Sigmoid colon (tissue), 7 donors: ENCODE results near the gene LRIT2. TPM values are rescaled to one million over a fixed set of nuclear protein-coding genes. Genes with fewer than 3 reads are reported as not detected.

Source experiments
- DNase-seq: peaks from one replicate; pipeline ENCODE4 v3.0.0-alpha.2; 2019
- H3K27ac ChIP-seq, 4 donors: fragments of 200-600 bp; sonication (generic); one replicate each; pipeline ENCODE4 v1.5.1; 2016 to 2019; ENCODE audit warnings: mild to moderate bottlenecking in 1 of 4
- H3K27me3 ChIP-seq, 3 donors: fragments of 200-600 bp; sonication (generic); one replicate each; pipeline ENCODE4 v1.5.1; 2019; ENCODE audit warnings: mild to moderate bottlenecking in 1 of 3
- H3K36me3 ChIP-seq, 4 donors: fragments of 200-600 bp; sonication (generic); one replicate each; pipeline ENCODE4 v1.5.1; 2016 to 2019
- H3K4me1 ChIP-seq, 4 donors: fragments of 200-600 bp; sonication (generic); one replicate each; pipeline ENCODE4 v1.5.1; 2017 to 2019
- H3K4me3 ChIP-seq, 4 donors: fragments of 200-600 bp; sonication (generic); one replicate each; pipeline ENCODE4 v1.5.1; 2017 to 2019; ENCODE audit warnings: mild to moderate bottlenecking in 2 of 4, moderate library complexity in 1 of 4
- H3K9me3 ChIP-seq, 4 donors: fragments of 200-600 bp in 3 of 4; sonication (generic) in 3 of 4; one replicate each; pipeline versions ENCODE4 v1.5.1 to v1.6.1; 2013 to 2019
- CTCF ChIP-seq, 4 experiments: fragments of 450-650 bp in 3 of 4; fragments of 200-600 bp in 1 of 4; IDR thresholded peaks; one replicate each; pipeline ENCODE4 v1.5.1; 2016 to 2019; ENCODE audit warnings: antibody characterized with exemption in 4 of 4, mild to moderate bottlenecking in 3 of 4, moderate library complexity in 2 of 4
- EP300 ChIP-seq, 4 donors: sonication (generic); formaldehyde crosslinking; IDR thresholded peaks; one replicate each; pipeline ENCODE4 v1.6.1; 2017; ENCODE audit warnings: antibody characterized with exemption in 4 of 4
- POLR2A ChIP-seq, 2 donors: fragments of 450-650 bp; IDR thresholded peaks; one replicate each; pipeline ENCODE4 v1.6.1; 2016; ENCODE audit warnings: antibody characterized with exemption in 2 of 2, mild to moderate bottlenecking in 2 of 2, moderate library complexity in 2 of 2
- POLR2AphosphoS5 ChIP-seq, 4 donors: sonication (generic); formaldehyde crosslinking; IDR thresholded peaks; one replicate each; pipeline ENCODE4 v1.6.1; 2017; ENCODE audit warnings: antibody characterized with exemption in 4 of 4
- WGBS, 2 donors: extraction: QIAGEN DNeasy Blood & Tissue Kit; methylation state at CpG; one replicate each; pipeline ENCODE4 v1.1.7; 2013; 5-methylcytosine and 5-hydroxymethylcytosine counted together
- intact Hi-C: fragments of 100-400 bp; cut with DNase I; formaldehyde crosslinking; loops from one replicate; pipeline ENCODE4 v1.15.1; 2023
- polyA plus RNA-seq, 3 donors: library from polyadenylated mRNA; stranded (reverse); fragments of 200-250 nt; gene quantifications; one replicate each; pipeline ENCODE4 v1.2.3, GENCODE V29; 2013
- total RNA-seq, 4 donors: library from RNA; depleted of rRNA; stranded (reverse); fragments of >200 nt; gene quantifications; one replicate each; pipeline ENCODE4 v1.1.0, GENCODE V29; 2016
- donor health status: healthy with polysubstance abuse.
- donor health status: Bipolar disorder and iron deficiency.
- donor health status: healthy.

LRIT2 gene
- total and polyA plus RNA-seq, 7 donors, result 0.03 TPM; not detected in 6

GRCh38 chr10:84262190-84262956, 37.0 kb upstream of the LRIT2 start:
- TF ChIP-seq EP300 (IDR thresholded peaks at IDR 0.05), result no peak
- no peak for TF ChIP-seq POLR2AphosphoS5 (IDR thresholded peaks at IDR 0.05)
- TF ChIP-seq CTCF (IDR thresholded peaks at IDR 0.05), result no peak
- TF ChIP-seq POLR2A (IDR thresholded peaks at IDR 0.05), result no peak
- H3K9me3 ChIP-seq, result no peaks in the 10 kb centered on the region
- no peak overlapping the region for H3K27ac ChIP-seq
- no peak overlapping the region for H3K4me3 ChIP-seq
- no peaks in the 10 kb centered on the region for H3K4me1 ChIP-seq
- WGBS, 2 donors, result 82 to 85% methylated on average over 13 of the region's 13 CpGs
- intact Hi-C loops, result loop anchor here (10.0 kb wide), 1 partner anchor 112 kb away; no protein-coding TSS in a partner anchor
- no peaks in the 10 kb centered on the region for H3K36me3 ChIP-seq
- DNase-seq, result no peak
- H3K27me3 ChIP-seq, result peaks cover 0 to 20% (median 4%) of the 10 kb centered on the region in 3 donors

- peaks cover 0 to 28% (median 7%) of the 10 kb centered on the region in 3 donors for H3K27me3 ChIP-seq
- H3K4me3 ChIP-seq, result no peak overlapping the region
- no peak overlapping the region for H3K27ac ChIP-seq
- no peaks in the 10 kb centered on the region for H3K36me3 ChIP-seq
- DNase-seq, result no peak
- 85 to 90% methylated on average over 7 of the region's 7 CpGs for WGBS, 2 donors
- intact Hi-C loops, result loop anchor here (10.0 kb wide), 1 partner anchor 113 kb away; no protein-coding TSS in a partner anchor
- TF ChIP-seq POLR2A (IDR thresholded peaks at IDR 0.05) (no peak), CTCF (IDR thresholded peaks at IDR 0.05) (no peak)
- no peaks in the 10 kb centered on the region for H3K4me1 ChIP-seq
- H3K9me3 ChIP-seq, result no peaks in the 10 kb centered on the region
Observed at GRCh38 chr10:84261236-84261915, 36.0 kb upstream of the LRIT2 start.

GRCh38 chr10:84258034-84258695, 32.8 kb upstream of the LRIT2 start:
- Histone ChIP-seq H3K9me3 (no peaks in the 10 kb centered on the region), H3K4me1 (no peaks in the 10 kb centered on the region), H3K36me3 (no peaks in the 10 kb centered on the region), H3K27me3 (peaks cover 0 to 15% (median 7%) of the 10 kb centered on the region in 3 donors), H3K4me3 (no peak overlapping the region), H3K27ac (no peak overlapping the region)
- DNase-seq, result no peak
- TF ChIP-seq EP300 (IDR thresholded peaks at IDR 0.05) (no peak), CTCF (IDR thresholded peaks at IDR 0.05) (no peak), POLR2A (IDR thresholded peaks at IDR 0.05) (no peak), POLR2AphosphoS5 (IDR thresholded peaks at IDR 0.05) (no peak)
- WGBS, 2 donors, result 88% methylated on average over 7 of the region's 7 CpGs
- intact Hi-C loops, result loop anchor here (5.0 kb wide), 1 partner anchor 111 kb away; no protein-coding TSS in a partner anchor

GRCh38 chr10:84257343-84258020, 32.1 kb upstream of the LRIT2 start:
- no peak for DNase-seq
- intact Hi-C loops, result loop anchor here (5.0 kb wide), 1 partner anchor 110 kb away; no protein-coding TSS in a partner anchor
- Histone ChIP-seq H3K4me3 (no peak overlapping the region), H3K27me3 (peaks cover 0 to 15% (median 7%) of the 10 kb centered on the region in 3 donors), H3K9me3 (no peaks in the 10 kb centered on the region), H3K27ac (no peak overlapping the region), H3K36me3 (no peaks in the 10 kb centered on the region), H3K4me1 (no peaks in the 10 kb centered on the region)
- TF ChIP-seq POLR2A (IDR thresholded peaks at IDR 0.05) (no peak), POLR2AphosphoS5 (IDR thresholded peaks at IDR 0.05) (no peak), CTCF (IDR thresholded peaks at IDR 0.05) (no peak), EP300 (IDR thresholded peaks at IDR 0.05) (no peak)
- WGBS, 2 donors, result 70 to 78% methylated on average over 15 of the region's 15 CpGs
